Mesodermal cell (in vitro differentiated cells): ENCODE results near the gene CAMKV.

Experiments
- H3K27ac ChIP-seq: 2 replicates; pipeline ENCODE4 v1.7.0; 2013; ENCODE audit warnings: mild to moderate bottlenecking, low read depth, low read length, moderate library complexity; ENCODE audit not compliant: severe bottlenecking
- H3K36me3 ChIP-seq: 2 replicates; pipeline ENCODE4 v1.7.1; 2013; ENCODE audit warnings: mild to moderate bottlenecking, low read length, moderate library complexity; ENCODE audit not compliant: control insufficient read depth, insufficient read depth
- H3K4me1 ChIP-seq: one replicate; pipeline ENCODE4 v1.7.1; 2013; ENCODE audit warnings: mild to moderate bottlenecking, low read length; ENCODE audit not compliant: insufficient read depth, control insufficient read depth, poor library complexity, severe bottlenecking
- H3K4me3 ChIP-seq: 2 replicates; pipeline ENCODE4 v1.7.0; 2013; ENCODE audit warnings: low read length, control low read depth, mild to moderate bottlenecking; ENCODE audit not compliant: insufficient read depth, poor library complexity, severe bottlenecking; ENCODE audit errors: extremely low read depth
- H3K9me3 ChIP-seq: 2 replicates; pipeline ENCODE4 v1.7.1; 2013; ENCODE audit warnings: mild to moderate bottlenecking, low read length, moderate library complexity; ENCODE audit not compliant: control insufficient read depth
- WGBS, 2 experiments: methylation state at CpG; one replicate each; pipeline ENCODE4 v1.1.5; 2013; ENCODE audit warnings: missing lambda C conversion rate in 2 of 2; ENCODE audit not compliant: insufficient coverage in 2 of 2; 5-methylcytosine and 5-hydroxymethylcytosine counted together

CAMKV gene

DNA sequence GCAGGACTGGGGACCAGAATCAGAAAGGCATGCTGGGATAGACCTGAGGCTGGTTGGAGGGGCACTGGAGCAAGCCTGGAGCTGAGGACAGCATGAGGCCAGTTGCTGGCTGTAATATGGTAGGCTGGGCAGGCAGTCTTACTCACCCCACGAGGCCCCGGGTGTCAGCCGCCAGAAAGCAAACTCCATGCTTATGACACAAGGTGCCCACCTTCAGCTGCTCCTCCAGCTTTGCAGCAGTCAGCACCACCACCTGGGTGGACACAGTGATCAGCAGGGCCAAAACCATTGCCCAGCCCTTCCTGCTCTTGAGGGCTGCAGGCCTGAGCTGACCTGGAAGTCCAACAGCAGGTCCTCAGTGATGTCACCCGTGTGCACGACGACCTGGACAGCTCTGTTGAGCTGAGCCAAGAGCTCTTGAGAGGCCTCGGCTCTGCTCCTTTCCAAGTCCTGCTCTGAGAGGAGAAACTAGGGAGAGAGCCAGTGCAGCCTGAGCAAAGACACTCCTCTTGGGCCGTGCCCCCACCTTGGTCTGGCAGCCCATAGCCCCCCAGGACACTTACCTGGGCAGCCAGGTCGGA is 56.7 kb downstream of the CAMKV start:
- H3K27ac ChIP-seq = no peak overlapping the region
- no peak overlapping the region for H3K4me3 ChIP-seq
- 91 to 98% methylated on average over 7 to 9 of the region's 9 CpGs for WGBS, 2 experiments

More for the DNA sequence above, 56.7 kb downstream of the CAMKV start:
- Histone ChIP-seq H3K36me3 (no peaks in the 10 kb centered on the region), H3K4me1 (peaks cover 3% of the 10 kb centered on the region), H3K9me3 (no peaks in the 10 kb centered on the region)
